NCI-H2171 treated with DMSO at 0.1 percent for 48 hours (cell line): ENCODE measurements around the gene DPH6.
"Not testable (repeated sequence)": the region's sequence is repeated elsewhere in the genome, so short reads cannot be mapped to it uniquely, and the experiment has no call there.

Experiments
- DNase-seq: peaks from one replicate; lab custom pipeline; 2025; lab: John Stamatoyannopoulos, UW

The DPH6 gene

GRCh38 chr15:35545824-35546510 lies at the start of gene DPH6:
Gene DPH6, minus strand, starts transcription at chr15:35546165. Its CDS starts 24 bp downstream, at chr15:35546141.
- DNase-seq = peak; percentile 88

DNA sequence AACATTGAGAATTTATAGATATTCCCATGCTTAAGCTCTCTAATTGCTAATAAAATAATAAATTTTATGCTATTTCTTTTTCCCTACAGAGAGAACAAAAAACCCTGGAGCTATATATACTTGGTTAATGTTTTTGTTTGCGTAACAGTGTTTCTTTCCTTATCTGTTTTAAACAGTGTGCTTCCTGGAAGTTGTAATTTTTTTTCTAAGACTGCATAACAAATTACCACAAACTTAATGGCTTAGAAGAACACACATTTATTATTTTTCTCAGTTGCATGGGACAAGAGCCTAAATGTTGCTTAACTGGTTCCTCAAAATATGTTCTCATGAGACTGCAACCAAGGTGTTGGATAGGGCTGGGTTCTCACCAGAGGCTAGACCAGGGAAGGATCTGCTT lies 49.7 kb upstream of the DPH6 start:
- no peak for DNase-seq

GRCh38 chr15:35591987-35592386 lies 46.0 kb upstream of the DPH6 start:
- DNase-seq = not testable (repeated sequence)

DNA sequence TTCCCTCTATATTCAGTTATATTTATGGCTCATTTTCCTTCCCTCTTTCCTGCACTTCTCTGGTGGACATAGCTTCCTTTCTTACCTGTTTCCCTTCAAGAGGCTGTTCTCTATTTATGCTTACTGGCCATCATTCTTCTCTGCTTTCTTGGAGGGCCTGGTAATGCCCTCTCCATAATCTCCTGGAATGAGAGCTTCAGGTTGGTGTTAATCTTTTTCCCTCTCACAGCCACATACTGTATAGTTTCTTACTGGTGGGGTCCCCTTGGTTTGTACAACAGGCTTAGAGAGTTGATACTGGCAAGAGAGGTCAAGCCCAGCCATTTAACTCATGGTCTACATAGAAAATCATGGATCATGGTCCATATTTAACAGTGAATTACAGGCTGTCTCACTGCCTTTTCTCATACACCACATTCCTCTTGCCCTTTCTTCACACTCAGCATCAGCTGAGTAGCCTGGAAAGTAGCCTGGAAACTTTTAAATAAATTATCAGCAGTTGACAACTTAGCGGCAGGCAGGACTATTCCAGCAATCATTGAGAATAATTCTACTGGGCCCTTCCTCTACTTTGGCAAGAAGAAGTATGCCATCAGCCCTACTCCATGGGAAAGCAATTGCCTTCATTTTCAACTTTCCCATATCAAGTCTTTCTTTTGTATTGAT lies 38.0 kb upstream of the DPH6 start:
- DNase-seq = no peak

GRCh38 chr15:35580606-35581005 lies 34.6 kb upstream of the DPH6 start:
- DNase-seq = no peak

- no peak for DNase-seq
Measured at GRCh38 chr15:35567392-35567791, 21.4 kb upstream of the DPH6 start.

GRCh38 chr15:35566991-35567390 lies 21.0 kb upstream of the DPH6 start:
- DNase-seq = no peak

GRCh38 chr15:35565901-35566300 lies 19.9 kb upstream of the DPH6 start:
- no peak for DNase-seq

DNA sequence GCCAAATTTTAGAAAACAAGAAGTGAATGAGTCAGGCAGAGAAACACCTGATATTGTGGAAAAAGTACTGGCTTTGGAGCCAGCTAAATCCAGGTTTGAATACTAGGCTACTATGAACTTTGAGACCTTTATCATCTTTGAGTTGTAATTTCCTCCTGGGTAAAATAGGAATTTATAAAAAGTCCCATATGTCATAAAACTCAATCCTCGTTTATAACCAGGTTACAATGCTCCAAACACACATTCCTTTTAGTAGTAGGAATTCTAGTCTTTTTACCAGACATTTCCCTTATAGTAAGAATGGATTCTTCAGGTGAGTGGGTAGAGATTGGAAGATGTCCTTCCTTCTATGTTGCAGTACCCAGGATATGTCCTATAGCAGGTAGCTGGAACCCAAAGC lies 16.7 kb upstream of the DPH6 start:
- DNase-seq = no peak

DNA sequence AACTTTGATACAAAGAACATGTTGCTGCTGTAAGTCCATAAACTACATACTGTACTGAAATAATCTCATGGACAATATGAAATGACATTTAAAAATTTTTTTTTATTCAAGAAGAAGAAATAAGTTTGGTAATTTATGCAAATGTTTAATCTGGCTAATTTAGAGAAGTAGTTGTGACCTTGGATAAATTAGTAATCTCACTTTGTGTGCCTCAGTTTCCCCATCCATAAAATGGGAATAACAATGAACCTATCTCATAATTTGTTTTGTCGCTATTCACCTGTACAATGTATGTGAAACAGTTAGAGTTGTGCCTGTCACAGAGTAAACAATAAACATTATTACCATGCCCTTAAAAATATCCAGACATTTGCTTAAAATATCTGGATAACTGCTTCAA lies 15.3 kb upstream of the DPH6 start:
- no peak for DNase-seq

- no peak for DNase-seq
Measured at GRCh38 chr15:35560870-35561269, 14.9 kb upstream of the DPH6 start.

- no peak for DNase-seq
Measured at GRCh38 chr15:35560258-35560657, 14.3 kb upstream of the DPH6 start.

DNA sequence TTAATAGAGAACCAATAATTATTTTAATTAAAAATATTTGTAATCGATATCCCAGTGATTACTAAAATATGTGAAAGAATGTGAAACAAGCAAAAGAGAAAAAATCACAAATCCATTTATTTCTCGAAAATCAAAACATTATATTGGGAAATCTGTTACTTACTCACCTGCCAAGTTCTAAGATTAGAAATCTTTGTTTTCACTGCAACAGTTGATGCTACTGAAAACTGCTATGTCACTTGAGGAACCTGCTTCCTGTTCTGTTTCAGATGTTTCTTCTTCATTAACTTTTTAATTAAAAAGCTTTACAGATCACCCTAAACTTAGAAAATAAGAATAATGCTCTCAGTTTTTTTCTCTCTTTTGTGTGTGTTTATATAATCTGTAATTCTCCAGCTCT lies 13.7 kb upstream of the DPH6 start:
- DNase-seq = no peak

DNA sequence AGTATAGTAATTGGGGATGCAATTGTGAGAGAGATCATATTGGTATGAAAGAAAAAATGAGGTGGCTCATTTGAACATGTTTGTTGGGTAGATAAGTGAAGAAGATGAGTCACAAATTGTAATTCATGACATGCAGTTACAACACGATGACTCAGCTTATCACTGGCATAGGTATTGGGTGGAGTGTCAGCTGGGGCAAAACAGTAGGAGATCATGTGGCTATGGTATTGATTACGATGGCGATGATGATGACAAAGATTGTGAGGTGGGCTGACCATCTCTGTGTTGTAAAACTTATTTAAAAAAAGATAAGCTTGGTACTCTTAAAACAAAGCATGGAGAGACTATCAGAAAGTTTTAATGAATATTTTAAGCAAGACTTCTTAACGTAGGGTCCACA lies 11.6 kb upstream of the DPH6 start:
- DNase-seq = no peak

- DNase-seq = no peak
Measured at GRCh38 chr15:35557012-35557411, 11.0 kb upstream of the DPH6 start.

DNA sequence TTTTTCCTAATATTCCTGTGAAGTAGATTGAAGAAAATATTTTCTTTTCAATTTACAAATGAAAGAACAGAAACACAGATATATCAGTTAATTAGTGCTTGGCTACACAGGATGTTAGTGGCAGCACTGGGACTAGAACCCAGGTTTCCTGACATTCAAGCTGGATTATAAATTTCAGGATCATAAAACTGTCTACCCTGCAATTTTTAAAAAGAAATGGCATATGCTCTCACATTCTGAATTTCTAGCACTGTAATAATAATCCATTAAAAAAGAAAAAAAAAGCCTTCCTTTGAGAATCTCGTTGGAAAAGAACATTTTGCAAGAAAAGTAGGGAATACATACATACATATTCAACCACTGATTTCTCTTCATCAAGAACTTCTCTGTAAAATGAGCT lies 9.3 kb upstream of the DPH6 start:
- DNase-seq = no peak

DNA sequence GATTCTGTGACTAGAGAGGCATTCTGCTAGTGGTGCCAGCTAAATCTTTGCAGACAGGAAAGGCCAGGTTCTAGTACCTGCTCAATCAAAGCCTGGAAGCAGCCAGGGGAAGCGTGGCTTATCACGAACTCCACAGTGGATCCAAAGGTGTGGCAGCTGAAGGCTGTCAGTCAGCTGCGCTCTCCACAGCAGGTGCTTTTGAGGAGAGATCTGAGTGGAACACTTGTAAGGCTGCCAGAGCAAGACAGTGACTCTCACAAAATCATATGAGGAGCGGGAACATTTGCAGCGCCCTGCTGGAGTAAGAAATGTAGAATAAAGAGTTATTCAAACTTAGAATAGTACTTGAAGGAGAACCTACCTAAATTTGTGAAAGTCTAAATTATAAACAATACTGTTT lies 5.0 kb upstream of the DPH6 start:
- no peak for DNase-seq

DNA sequence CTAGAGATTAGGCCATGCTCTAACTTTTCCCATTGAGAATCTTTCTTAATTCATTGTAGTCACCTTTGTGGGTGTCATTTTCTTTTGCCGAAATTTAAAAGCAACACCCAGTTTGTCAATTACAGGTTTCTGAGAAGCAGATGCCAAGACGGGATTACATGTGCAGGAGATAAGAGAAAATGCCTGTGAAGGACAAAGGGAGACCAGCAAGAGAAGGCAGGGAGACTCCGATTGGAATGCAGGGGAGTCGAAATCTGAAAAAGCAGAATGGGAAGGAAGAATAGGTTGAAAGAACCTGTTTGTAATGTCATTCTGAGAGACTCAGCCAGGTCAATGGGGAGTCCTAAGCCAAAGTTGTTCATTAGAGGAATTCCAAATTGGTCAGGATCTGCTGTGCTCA lies 3.6 kb upstream of the DPH6 start:
- DNase-seq = no peak

- DNase-seq = no peak
Measured at GRCh38 chr15:35548435-35548834, 2.5 kb upstream of the DPH6 start.

GRCh38 chr15:35547775-35548364 lies 1.9 kb upstream of the DPH6 start:
- no peak for DNase-seq

GRCh38 chr15:35546511-35547381 lies 781 bp upstream of the DPH6 start:
- DNase-seq = no peak

GRCh38 chr15:35545316-35545823 lies 595 bp downstream of the DPH6 start:
- peak; percentile 74 for DNase-seq
